ENCODE data around the gene SEMA3D. TPM values are rescaled to one million over a fixed set of nuclear protein-coding genes. Genes with fewer than 3 reads are reported as not detected.

SEMA3D gene
- total and polyA plus RNA-seq, 2 experiments from 2014 or later, result 1.5 to 7.2 TPM

DNA sequence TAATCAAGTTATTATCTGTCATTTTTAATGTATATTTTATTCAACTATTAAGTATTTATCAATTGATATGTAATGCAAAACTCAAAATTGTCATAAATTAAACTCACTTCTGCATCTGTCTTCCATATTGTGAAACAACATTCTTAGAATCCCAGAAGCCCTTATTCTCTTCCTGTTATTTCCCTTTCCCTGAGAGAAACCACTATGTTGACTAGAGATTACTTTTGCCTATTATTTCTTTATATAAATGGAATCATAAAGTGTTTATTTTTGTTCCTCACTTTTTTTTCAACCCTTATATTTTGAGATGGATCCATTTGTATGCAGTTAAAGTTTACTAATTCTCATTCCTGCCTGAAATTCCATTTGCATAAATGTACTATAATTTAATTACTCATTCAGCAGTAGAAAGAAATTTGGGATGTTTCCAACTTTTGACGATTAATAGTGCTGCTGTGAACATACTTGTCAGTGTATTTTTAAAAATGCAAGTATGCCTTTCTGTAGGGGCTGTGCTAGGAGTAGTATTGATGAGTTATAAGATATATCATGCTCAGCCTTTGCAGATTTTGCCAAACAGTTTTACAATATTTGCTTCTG lies 211.2 kb downstream of the SEMA3D start:
- no peaks in the 10 kb centered on the region for H3K9me3 Mint-ChIP-seq
- DNase-seq (ENCODE audit: low spot score) (no peak), ATAC-seq (no peak)
- H3K27ac Mint-ChIP-seq, result no peak overlapping the region
- Histone ChIP-seq H3K9me2 (ENCODE audit: insufficient read depth) (peaks cover 9% of the 10 kb centered on the region), H3K27me3 (ENCODE audit: insufficient read depth) (no peaks in the 10 kb centered on the region), H3K4me2 (no peak overlapping the region), H3K4me3 (no peak overlapping the region), H3K79me2 (replicated peaks; ENCODE audit: insufficient read depth) (no peaks in the 10 kb centered on the region), H4K20me1 (replicated peaks; ENCODE audit: insufficient read depth) (no peaks in the 10 kb centered on the region), H3K27ac (ENCODE audit: low read depth) (no peak overlapping the region), H3F3A (replicated peaks; ENCODE audit: low read depth) (no peaks in the 10 kb centered on the region), H3K4me1 (ENCODE audit: insufficient read depth) (no peaks in the 10 kb centered on the region), H2AFZ (no peak overlapping the region), H3K36me3 (ENCODE audit: insufficient read depth) (no peaks in the 10 kb centered on the region)
- no peak overlapping the region for H3K4me3 Mint-ChIP-seq
- H3K27me3 Mint-ChIP-seq (ENCODE audit: insufficient read depth, low read depth, poor library complexity), result peaks cover under 1% of the 10 kb centered on the region
- H3K4me1 Mint-ChIP-seq, result no peaks in the 10 kb centered on the region
- no peaks in the 10 kb centered on the region for H3K36me3 Mint-ChIP-seq (ENCODE audit: low read depth)
- TF ChIP-seq ZNF331 (CRISPR knock-in tag; IDR thresholded peaks at IDR 0.05; ENCODE audit: low read depth) (no peak), STAT1 (IDR thresholded peaks at IDR 0.05; ENCODE audit: unreplicated experiment) (no peak), CREB1 (CRISPR knock-in tag; IDR thresholded peaks at IDR 0.05; ENCODE audit: low read depth) (no peak), EZH2 (IDR thresholded peaks at IDR 0.05; ENCODE audit: low read depth, unreplicated experiment) (no peak), EZH2phosphoT487 (IDR thresholded peaks at IDR 0.05; ENCODE audit: unreplicated experiment) (no peak)
- TF ChIP-seq, protein P1, sequence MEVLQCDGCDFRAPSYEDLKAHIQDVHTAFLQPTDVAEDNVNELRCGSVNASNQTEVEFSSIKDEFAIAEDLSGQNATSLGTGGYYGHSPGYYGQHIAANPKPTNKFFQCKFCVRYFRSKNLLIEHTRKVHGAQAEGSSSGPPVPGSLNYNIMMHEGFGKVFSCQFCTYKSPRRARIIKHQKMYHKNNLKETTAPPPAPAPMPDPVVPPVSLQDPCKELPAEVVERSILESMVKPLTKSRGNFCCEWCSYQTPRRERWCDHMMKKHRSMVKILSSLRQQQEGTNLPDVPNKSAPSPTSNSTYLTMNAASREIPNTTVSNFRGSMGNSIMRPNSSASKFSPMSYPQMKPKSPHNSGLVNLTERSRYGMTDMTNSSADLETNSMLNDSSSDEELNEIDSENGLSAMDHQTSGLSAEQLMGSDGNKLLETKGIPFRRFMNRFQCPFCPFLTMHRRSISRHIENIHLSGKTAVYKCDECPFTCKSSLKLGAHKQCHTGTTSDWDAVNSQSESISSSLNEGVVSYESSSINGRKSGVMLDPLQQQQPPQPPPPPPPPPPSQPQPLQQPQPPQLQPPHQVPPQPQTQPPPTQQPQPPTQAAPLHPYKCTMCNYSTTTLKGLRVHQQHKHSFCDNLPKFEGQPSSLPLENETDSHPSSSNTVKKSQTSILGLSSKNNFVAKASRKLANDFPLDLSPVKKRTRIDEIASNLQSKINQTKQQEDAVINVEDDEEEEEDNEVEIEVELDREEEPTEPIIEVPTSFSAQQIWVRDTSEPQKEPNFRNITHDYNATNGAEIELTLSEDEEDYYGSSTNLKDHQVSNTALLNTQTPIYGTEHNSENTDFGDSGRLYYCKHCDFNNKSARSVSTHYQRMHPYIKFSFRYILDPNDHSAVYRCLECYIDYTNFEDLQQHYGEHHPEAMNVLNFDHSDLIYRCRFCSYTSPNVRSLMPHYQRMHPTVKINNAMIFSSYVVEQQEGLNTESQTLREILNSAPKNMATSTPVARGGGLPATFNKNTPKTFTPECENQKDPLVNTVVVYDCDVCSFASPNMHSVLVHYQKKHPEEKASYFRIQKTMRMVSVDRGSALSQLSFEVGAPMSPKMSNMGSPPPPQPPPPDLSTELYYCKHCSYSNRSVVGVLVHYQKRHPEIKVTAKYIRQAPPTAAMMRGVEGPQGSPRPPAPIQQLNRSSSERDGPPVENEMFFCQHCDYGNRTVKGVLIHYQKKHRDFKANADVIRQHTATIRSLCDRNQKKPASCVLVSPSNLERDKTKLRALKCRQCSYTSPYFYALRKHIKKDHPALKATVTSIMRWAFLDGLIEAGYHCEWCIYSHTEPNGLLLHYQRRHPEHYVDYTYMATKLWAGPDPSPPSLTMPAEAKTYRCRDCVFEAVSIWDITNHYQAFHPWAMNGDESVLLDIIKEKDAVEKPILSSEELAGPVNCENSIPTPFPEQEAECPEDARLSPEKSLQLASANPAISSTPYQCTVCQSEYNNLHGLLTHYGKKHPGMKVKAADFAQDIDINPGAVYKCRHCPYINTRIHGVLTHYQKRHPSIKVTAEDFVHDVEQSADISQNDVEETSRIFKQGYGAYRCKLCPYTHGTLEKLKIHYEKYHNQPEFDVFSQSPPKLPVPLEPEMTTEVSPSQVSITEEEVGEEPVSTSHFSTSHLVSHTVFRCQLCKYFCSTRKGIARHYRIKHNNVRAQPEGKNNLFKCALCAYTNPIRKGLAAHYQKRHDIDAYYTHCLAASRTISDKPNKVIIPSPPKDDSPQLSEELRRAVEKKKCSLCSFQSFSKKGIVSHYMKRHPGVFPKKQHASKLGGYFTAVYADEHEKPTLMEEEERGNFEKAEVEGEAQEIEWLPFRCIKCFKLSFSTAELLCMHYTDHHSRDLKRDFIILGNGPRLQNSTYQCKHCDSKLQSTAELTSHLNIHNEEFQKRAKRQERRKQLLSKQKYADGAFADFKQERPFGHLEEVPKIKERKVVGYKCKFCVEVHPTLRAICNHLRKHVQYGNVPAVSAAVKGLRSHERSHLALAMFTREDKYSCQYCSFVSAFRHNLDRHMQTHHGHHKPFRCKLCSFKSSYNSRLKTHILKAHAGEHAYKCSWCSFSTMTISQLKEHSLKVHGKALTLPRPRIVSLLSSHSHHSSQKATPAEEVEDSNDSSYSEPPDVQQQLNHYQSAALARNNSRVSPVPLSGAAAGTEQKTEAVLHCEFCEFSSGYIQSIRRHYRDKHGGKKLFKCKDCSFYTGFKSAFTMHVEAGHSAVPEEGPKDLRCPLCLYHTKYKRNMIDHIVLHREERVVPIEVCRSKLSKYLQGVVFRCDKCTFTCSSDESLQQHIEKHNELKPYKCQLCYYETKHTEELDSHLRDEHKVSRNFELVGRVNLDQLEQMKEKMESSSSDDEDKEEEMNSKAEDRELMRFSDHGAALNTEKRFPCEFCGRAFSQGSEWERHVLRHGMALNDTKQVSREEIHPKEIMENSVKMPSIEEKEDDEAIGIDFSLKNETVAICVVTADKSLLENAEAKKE (CRISPR knock-in tag; IDR thresholded peaks at IDR 0.05), result no peak
- TF ChIP-seq, protein P2, sequence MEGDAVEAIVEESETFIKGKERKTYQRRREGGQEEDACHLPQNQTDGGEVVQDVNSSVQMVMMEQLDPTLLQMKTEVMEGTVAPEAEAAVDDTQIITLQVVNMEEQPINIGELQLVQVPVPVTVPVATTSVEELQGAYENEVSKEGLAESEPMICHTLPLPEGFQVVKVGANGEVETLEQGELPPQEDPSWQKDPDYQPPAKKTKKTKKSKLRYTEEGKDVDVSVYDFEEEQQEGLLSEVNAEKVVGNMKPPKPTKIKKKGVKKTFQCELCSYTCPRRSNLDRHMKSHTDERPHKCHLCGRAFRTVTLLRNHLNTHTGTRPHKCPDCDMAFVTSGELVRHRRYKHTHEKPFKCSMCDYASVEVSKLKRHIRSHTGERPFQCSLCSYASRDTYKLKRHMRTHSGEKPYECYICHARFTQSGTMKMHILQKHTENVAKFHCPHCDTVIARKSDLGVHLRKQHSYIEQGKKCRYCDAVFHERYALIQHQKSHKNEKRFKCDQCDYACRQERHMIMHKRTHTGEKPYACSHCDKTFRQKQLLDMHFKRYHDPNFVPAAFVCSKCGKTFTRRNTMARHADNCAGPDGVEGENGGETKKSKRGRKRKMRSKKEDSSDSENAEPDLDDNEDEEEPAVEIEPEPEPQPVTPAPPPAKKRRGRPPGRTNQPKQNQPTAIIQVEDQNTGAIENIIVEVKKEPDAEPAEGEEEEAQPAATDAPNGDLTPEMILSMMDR (conservative IDR thresholded peaks at IDR 0.05; ENCODE audit: low read depth in 2 of 2), result no peak
- TF ChIP-seq, protein P3, sequence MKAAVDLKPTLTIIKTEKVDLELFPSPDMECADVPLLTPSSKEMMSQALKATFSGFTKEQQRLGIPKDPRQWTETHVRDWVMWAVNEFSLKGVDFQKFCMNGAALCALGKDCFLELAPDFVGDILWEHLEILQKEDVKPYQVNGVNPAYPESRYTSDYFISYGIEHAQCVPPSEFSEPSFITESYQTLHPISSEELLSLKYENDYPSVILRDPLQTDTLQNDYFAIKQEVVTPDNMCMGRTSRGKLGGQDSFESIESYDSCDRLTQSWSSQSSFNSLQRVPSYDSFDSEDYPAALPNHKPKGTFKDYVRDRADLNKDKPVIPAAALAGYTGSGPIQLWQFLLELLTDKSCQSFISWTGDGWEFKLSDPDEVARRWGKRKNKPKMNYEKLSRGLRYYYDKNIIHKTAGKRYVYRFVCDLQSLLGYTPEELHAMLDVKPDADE (IDR thresholded peaks at IDR 0.05), result no peak

Data from GM23338 (cell line).